Mucosa of descending colon (tissue), 3 donors: ENCODE measurements around the gene ADIPOR1. TPM values are rescaled to one million over a fixed set of nuclear protein-coding genes. Genes with fewer than 3 reads are reported as not detected.

Experiments used
- ATAC-seq: fragments of 200-7000 bp; cut with Tn5 transposase; one replicate; pipeline ENCODE4 v1.9.1; 2020; ENCODE audit warnings: mild to moderate bottlenecking, moderate library complexity
- DNase-seq, 3 donors: peaks; one replicate each; pipeline ENCODE4 v3.0.0-alpha.2; 2020
- H3K36me3 ChIP-seq: fragments of 200-600 bp; one replicate; pipeline ENCODE4 v1.8.0; 2021; ENCODE audit warnings: low read depth, mild to moderate bottlenecking
- H3K4me1 ChIP-seq: fragments of 200-600 bp; one replicate; pipeline ENCODE4 v1.8.0; 2021; ENCODE audit warnings: low read depth, mild to moderate bottlenecking
- H3K4me3 ChIP-seq: fragments of 200-600 bp; one replicate; pipeline ENCODE4 v1.8.0; 2021; ENCODE audit warnings: mild to moderate bottlenecking
- H3K9me3 ChIP-seq: fragments of 200-600 bp; one replicate; pipeline ENCODE4 v1.8.0; 2021; ENCODE audit warnings: mild to moderate bottlenecking
- CTCF ChIP-seq: fragments of 200-600 bp; IDR thresholded peaks from one replicate; pipeline ENCODE4 v1.8.0; 2022; ENCODE audit warnings: antibody characterized with exemption, mild to moderate bottlenecking
- intact Hi-C, 2 donors: fragments of 100-400 bp; cut with DNase I in 1 of 2; cut with micrococcal nuclease in 1 of 2; formaldehyde crosslinking; loops; one replicate each; pipeline versions ENCODE4 v1.11.0 to v1.11.1; 2022; cut with DNase I, micrococcal nuclease
- total RNA-seq, 3 donors: library from RNA; stranded (reverse); fragmentation: NEBNext Ultra II Directional in 2 of 3; extraction: Animal tissue kit (Norgen Biotek cat#: 25700) in 2 of 3; gene quantifications; one replicate each; pipeline versions ENCODE4 v1.2.1 to v1.2.4, GENCODE V29; 2021 to 2023
- donor health status: DM: no; HTN: no; CAD: no; lungs with moderate emphysema.
- donor health status: DM: no; HTN: no; CAD: no.
- donor health status: DM: no; HTN: yes; CAD: no.

The ADIPOR1 gene
- total RNA-seq, 3 donors from 2014 or later: 61.6 to 78.4 (median 65.8) TPM

GRCh38 chr1:202959276-202959620 lies 1.1 kb upstream of the ADIPOR1 start:
- H3K36me3 ChIP-seq: no peaks in the 10 kb centered on the region
- H3K4me1 ChIP-seq: peaks cover 18% of the 10 kb centered on the region
- no peak overlapping the region for H3K4me3 ChIP-seq
- no peak for ATAC-seq
- TF ChIP-seq CTCF: no peak
- intact Hi-C loops: no loop called here
- no peaks in the 10 kb centered on the region for H3K9me3 ChIP-seq
- no peak for DNase-seq

DNA sequence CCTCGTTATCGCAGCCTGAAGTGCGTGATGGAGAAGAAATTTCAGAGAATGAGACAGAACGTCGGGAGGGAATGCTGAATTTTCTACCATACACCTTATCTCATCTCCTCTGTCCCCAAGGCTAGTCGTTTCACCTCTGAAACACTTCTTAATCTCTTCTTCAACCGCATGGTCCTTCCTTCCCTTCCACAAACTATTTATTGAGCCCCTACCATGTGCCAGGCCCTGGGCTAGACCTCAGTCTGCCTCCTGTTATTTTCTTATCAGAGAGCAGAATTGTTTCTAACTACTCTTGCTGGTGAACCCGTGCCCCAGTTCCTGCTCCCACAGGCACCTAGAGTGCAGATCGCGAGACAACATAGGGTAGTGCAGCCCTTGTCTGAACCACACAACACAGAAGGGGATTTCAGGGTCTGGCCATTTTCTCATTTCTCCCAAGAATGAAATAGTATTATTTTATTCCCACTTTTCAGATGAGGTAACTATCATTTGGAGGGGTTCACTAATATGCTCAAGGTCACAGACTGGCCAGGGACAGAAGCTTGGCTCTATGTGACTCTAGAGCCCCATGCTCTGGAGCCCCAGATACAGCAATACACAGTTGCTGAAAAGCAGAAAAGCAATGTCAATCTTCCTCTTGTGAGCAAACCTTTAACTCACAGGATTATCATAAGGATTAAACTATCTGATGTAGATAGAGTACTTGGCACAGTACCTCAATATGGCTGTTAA lies 598 bp upstream of the ADIPOR1 start:
- DNase-seq (peak in 2 of 3 donors; percentile 42 to 51), ATAC-seq (peak; percentile 35)
- intact Hi-C loops: no loop called here
- peaks cover 23% of the 10 kb centered on the region for H3K4me1 ChIP-seq
- H3K4me3 ChIP-seq: no peak overlapping the region
- no peaks in the 10 kb centered on the region for H3K9me3 ChIP-seq
- H3K36me3 ChIP-seq: no peaks in the 10 kb centered on the region
- TF ChIP-seq CTCF: no peak

GRCh38 chr1:202956969-202957368 lies 1.1 kb downstream of the ADIPOR1 start:
- H3K4me1 ChIP-seq: peaks cover 27% of the 10 kb centered on the region
- ATAC-seq (no peak), DNase-seq (no peak)
- H3K4me3 ChIP-seq: no peak overlapping the region
- no peaks in the 10 kb centered on the region for H3K9me3 ChIP-seq
- H3K36me3 ChIP-seq: no peaks in the 10 kb centered on the region
- intact Hi-C loops: no loop called here
- no peak for TF ChIP-seq CTCF

DNA sequence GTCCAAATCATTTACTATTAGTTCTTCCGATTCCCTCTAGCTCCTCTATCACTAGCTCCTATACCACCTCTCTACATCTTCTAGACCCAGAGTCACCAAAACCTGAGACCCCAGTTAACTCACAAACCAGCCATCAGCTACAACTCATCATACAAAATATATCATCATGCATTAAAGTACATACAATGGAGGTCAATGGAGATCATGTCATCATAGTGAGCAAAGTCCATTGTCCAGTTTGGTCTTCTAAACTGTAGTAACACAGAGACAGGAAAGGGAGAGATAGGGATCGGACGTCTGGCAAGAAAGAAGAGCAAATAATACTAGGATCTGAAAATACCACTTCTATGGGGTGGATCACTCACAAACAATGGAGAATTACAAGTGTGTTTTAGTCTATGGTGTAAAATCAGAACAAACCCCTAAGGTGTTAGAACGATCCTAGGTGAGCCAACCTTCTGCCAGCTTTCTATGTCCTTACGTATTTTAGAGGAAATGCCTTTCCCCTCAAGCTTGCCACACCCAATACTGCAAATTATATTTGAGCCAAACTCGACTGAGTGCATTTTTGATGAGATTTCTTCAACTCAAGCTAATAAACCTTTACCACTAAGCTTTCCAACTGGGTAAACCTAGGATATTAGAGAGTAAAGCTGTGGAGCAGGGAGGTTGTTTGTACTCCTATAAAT lies 3.9 kb downstream of the ADIPOR1 start:
- Histone ChIP-seq H3K4me3 (no peak overlapping the region), H3K36me3 (no peaks in the 10 kb centered on the region), H3K4me1 (peaks cover 27% of the 10 kb centered on the region), H3K9me3 (no peaks in the 10 kb centered on the region)
- no peak for DNase-seq
- no peak for ATAC-seq
- intact Hi-C loops: no loop called here
- TF ChIP-seq CTCF: no peak

DNA sequence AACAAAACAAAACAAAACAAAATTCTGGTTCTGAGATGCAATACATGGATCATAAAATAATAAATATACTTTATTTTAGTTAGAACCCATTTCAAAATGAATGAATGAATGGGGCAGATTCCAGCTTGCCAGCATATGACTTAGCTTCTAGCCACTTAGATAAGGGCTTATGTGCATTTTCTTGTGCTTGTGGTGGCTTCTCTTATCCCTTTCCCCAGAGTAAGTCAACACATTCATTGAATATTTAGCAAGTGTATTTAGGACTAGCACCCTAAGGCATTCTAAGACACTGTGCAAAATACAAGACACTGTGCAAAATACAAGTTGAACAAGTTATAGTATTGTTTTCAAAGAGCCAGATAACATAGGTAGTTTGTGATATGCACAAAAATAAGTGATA lies 4.7 kb downstream of the ADIPOR1 start:
- DNase-seq (no peak), ATAC-seq (no peak)
- intact Hi-C loops: no loop called here
- Histone ChIP-seq H3K4me3 (no peak overlapping the region), H3K4me1 (peaks cover 27% of the 10 kb centered on the region), H3K36me3 (no peaks in the 10 kb centered on the region), H3K9me3 (no peaks in the 10 kb centered on the region)
- no peak for TF ChIP-seq CTCF
